Panc1 (cell line): ENCODE data around the gene RPUSD1. TPM values are rescaled to one million over a fixed set of nuclear protein-coding genes. Genes with fewer than 3 reads are reported as not detected.

Experiments
- ATAC-seq: fragments of 200-7000 bp; cut with Tn5 transposase; 2 replicates; pipeline ENCODE4 v1.9.1; 2020; ENCODE audit warnings: mild to moderate bottlenecking, moderate library complexity
- BruUV-seq: library from RNA; stranded (reverse); fragments of 400-500 nt; replicated peaks from 2 replicates; lab custom pipeline; 2021; lab: Mats Ljungman, UMichigan
- CTCF ChIA-PET: fragments of 300-600 bp; sonication (Branson Sonifier 250); formaldehyde crosslinking; loops from one replicate; lab custom pipeline; 2022; ENCODE audit warnings: antibody characterized with exemption; lab: Charles Lee
- POLR2A ChIA-PET: fragments of 300-600 bp; sonication (Branson Sonifier 250); formaldehyde crosslinking; loops from one replicate; lab custom pipeline; 2022; ENCODE audit warnings: antibody characterized with exemption; lab: Charles Lee
- DNase-seq: peaks from one replicate; pipeline ENCODE4 v3.0.0-alpha.2; 2010; ENCODE audit warnings: low read depth, low spot score
- H3K27ac ChIP-seq: 2 replicates; pipeline ENCODE4 v1.5.1; 2011; ENCODE audit warnings: mild to moderate bottlenecking, low read length, inconsistent platforms
- H3K27me3 ChIP-seq: fragments of 200-500 bp; sonication (Bioruptor generic); 2 replicates; pipeline ENCODE4 v1.6.0; 2014; ENCODE audit warnings: low read length, inconsistent platforms; ENCODE audit not compliant: control insufficient read depth, insufficient read depth
- H3K36me3 ChIP-seq: fragments of 200-500 bp; sonication (Bioruptor generic); 2 replicates; pipeline ENCODE4 v1.5.1; 2014; ENCODE audit warnings: inconsistent platforms, mild to moderate bottlenecking, low read length, moderate library complexity; ENCODE audit not compliant: control insufficient read depth, insufficient read depth
- H3K4me1 ChIP-seq: 2 replicates; pipeline ENCODE4 v1.5.1; 2011; ENCODE audit warnings: inconsistent platforms, mild to moderate bottlenecking, low read length, moderate library complexity; ENCODE audit not compliant: control insufficient read depth, insufficient read depth
- H3K4me3 ChIP-seq, 2 experiments: 2 replicates each; pipeline ENCODE4 v1.5.1; 2011 to 2012; ENCODE audit warnings: low read depth in 2 of 2, low read length in 2 of 2, mild to moderate bottlenecking in 2 of 2, inconsistent platforms in 1 of 2, moderate library complexity in 1 of 2
- H3K9me3 ChIP-seq: fragments of 200-500 bp; sonication (Bioruptor generic); 2 replicates; pipeline ENCODE4 v1.5.1; 2014; ENCODE audit warnings: low read depth, mild to moderate bottlenecking, inconsistent platforms, low read length, moderate library complexity; ENCODE audit not compliant: control insufficient read depth, insufficient read depth
- CTCF ChIP-seq: fragments of 450-650 bp; IDR thresholded peaks from 2 replicates; pipeline ENCODE4 v1.5.1; 2017; ENCODE audit warnings: mild to moderate bottlenecking
- POLR2AphosphoS5 ChIP-seq: IDR thresholded peaks from 2 replicates; pipeline ENCODE4 v1.6.1; 2012; ENCODE audit warnings: mild to moderate bottlenecking, low read depth, low read length, moderate library complexity
- REST ChIP-seq, 2 experiments: IDR thresholded peaks; 2 replicates each; pipeline ENCODE4 v1.6.1; 2011 to 2012; ENCODE audit warnings: low read depth in 2 of 2, control low read depth in 1 of 2, low read length in 1 of 2, mild to moderate bottlenecking in 1 of 2, moderate library complexity in 1 of 2; ENCODE audit not compliant: insufficient read depth in 1 of 2
- SIN3A ChIP-seq: IDR thresholded peaks from 2 replicates; pipeline ENCODE4 v1.6.1; 2012; ENCODE audit warnings: low read depth, mild to moderate bottlenecking, low read length, moderate library complexity, borderline replicate concordance; ENCODE audit not compliant: insufficient read depth
- TCF7L2 ChIP-seq: IDR thresholded peaks from 2 replicates; pipeline ENCODE4 v1.6.1; 2011; ENCODE audit warnings: mild to moderate bottlenecking, low read depth, low read length, inconsistent platforms
- in situ Hi-C: cut with HindIII; loops from 2 replicates; pipeline ENCODE4 v1.10.0; 2016; ENCODE audit warnings: low sequenced_read_pairs, low pct_unique_long_range_greater_than_20kb
- intact Hi-C: fragments of 100-400 bp; cut with micrococcal nuclease; formaldehyde crosslinking; loops from one replicate; pipeline ENCODE4 v1.10.0; 2022; ENCODE audit not compliant: unreplicated experiment
- total RNA-seq: library from RNA; stranded (reverse); gene quantifications from one replicate; pipeline ENCODE4 v1.2.1, GENCODE V29; 2021; ENCODE audit not compliant: unreplicated experiment

The RPUSD1 gene
- total RNA-seq, 1 experiment from 2014 or later: 61.1 TPM

GRCh38 chr16:791131-791530 is 3.0 kb upstream of the RPUSD1 start:
- intact Hi-C loops: no loop called here
- ChIA-PET CTCF (no interaction called here), POLR2A (no interaction called here)
- H3K36me3 ChIP-seq: peaks cover 5% of the 10 kb centered on the region
- ATAC-seq: no peak
- BruUV-seq: no TSS peak
- TF ChIP-seq POLR2AphosphoS5 (no peak), CTCF (no peak)
- H3K27me3 ChIP-seq: no peaks in the 10 kb centered on the region
- no peak overlapping the region for H3K27ac ChIP-seq
- H3K9me3 ChIP-seq: no peaks in the 10 kb centered on the region
- in situ Hi-C loops: no loop called here
- no peak overlapping the region for H3K4me3 ChIP-seq
- peaks cover 15% of the 10 kb centered on the region for H3K4me1 ChIP-seq
- no peak for DNase-seq

- TF ChIP-seq SIN3A: no peak
- no peak for TF ChIP-seq POLR2AphosphoS5
- TF ChIP-seq REST (IDR thresholded peaks at IDR 0.05; ENCODE audit: insufficient read depth in 1 of 2, low read depth in 2 of 2, low read length in 1 of 2): no peak
- no peak for TF ChIP-seq CTCF
- no peak for TF ChIP-seq TCF7L2
- H3K9me3 ChIP-seq: no peaks in the 10 kb centered on the region
- ChIA-PET POLR2A (no interaction called here), CTCF (no interaction called here)
- intact Hi-C loops: no loop called here
- ATAC-seq (no peak), DNase-seq (no peak)
- no peak overlapping the region for H3K27ac ChIP-seq
- no peaks in the 10 kb centered on the region for H3K27me3 ChIP-seq
- no TSS peak for BruUV-seq
- in situ Hi-C loops: no loop called here
- peaks cover 5% of the 10 kb centered on the region for H3K36me3 ChIP-seq
- H3K4me1 ChIP-seq: peaks cover 9% of the 10 kb centered on the region
- no peak overlapping the region for H3K4me3 ChIP-seq
Measured at GRCh38 chr16:790086-790485, 1.9 kb upstream of the RPUSD1 start.
